Endodermal cell (in vitro differentiated cells): ENCODE data around the gene GLT1D1. TPM values are rescaled to one million over a fixed set of nuclear protein-coding genes. Genes with fewer than 3 reads are reported as not detected.
"Not testable (repeated sequence)": the region's sequence is repeated elsewhere in the genome, so short reads cannot be mapped to it uniquely, and the experiment has no call there.

Source experiments
- DNase-seq: peaks from one replicate; pipeline ENCODE4 v3.0.0-alpha.2; 2017
- H3K27ac ChIP-seq: 2 replicates; pipeline ENCODE4 v1.5.1; 2013; ENCODE audit warnings: mild to moderate bottlenecking, low read depth, low read length, moderate library complexity
- H3K27me3 ChIP-seq: 2 replicates; pipeline ENCODE4 v1.6.1; 2013; ENCODE audit warnings: mild to moderate bottlenecking, low read length, moderate library complexity; ENCODE audit not compliant: insufficient read depth, control insufficient read depth, poor library complexity, severe bottlenecking
- H3K36me3 ChIP-seq: 2 replicates; pipeline ENCODE4 v1.7.0; 2013; ENCODE audit warnings: mild to moderate bottlenecking, low read length, moderate library complexity; ENCODE audit not compliant: control insufficient read depth, insufficient read depth
- H3K4me1 ChIP-seq: one replicate; pipeline ENCODE4 v1.7.0; 2013; ENCODE audit warnings: low read length; ENCODE audit not compliant: control insufficient read depth, insufficient read depth
- H3K4me3 ChIP-seq: 2 replicates; pipeline ENCODE4 v1.5.1; 2013; ENCODE audit warnings: mild to moderate bottlenecking, low read length, moderate library complexity
- H3K9ac ChIP-seq: 2 replicates; pipeline ENCODE4 v1.6.1; 2013; ENCODE audit warnings: mild to moderate bottlenecking, low read length, moderate library complexity; ENCODE audit not compliant: poor library complexity, severe bottlenecking; ENCODE audit errors: extremely low read depth
- H3K9me3 ChIP-seq: 2 replicates; pipeline ENCODE4 v1.6.1; 2013; ENCODE audit warnings: mild to moderate bottlenecking, low read length, moderate library complexity; ENCODE audit not compliant: control insufficient read depth
- H3K27ac Mint-ChIP-seq: 2 replicates; pipeline ENCODE4 v1.8.0; 2020; ENCODE audit warnings: mixed read lengths
- H3K27me3 Mint-ChIP-seq: 2 replicates; pipeline ENCODE4 v1.8.0; 2021; ENCODE audit warnings: mild to moderate bottlenecking, mixed read lengths; ENCODE audit not compliant: insufficient read depth
- H3K36me3 Mint-ChIP-seq: 2 replicates; pipeline ENCODE4 v1.8.0; 2020; ENCODE audit warnings: low read depth, mixed read lengths
- H3K4me1 Mint-ChIP-seq: 2 replicates; pipeline ENCODE4 v1.8.0; 2020; ENCODE audit warnings: mixed read lengths
- H3K4me3 Mint-ChIP-seq: 2 replicates; pipeline ENCODE4 v1.8.0; 2020; ENCODE audit warnings: mild to moderate bottlenecking, moderate library complexity, mixed read lengths
- H3K9me3 Mint-ChIP-seq: 2 replicates; pipeline ENCODE4 v1.8.0; 2020; ENCODE audit warnings: mild to moderate bottlenecking, mixed read lengths
- CTCF ChIP-seq: fragments of 200-600 bp; sonication (generic); conservative IDR thresholded peaks from 2 replicates; pipeline ENCODE4 v1.5.0; 2021; ENCODE audit warnings: antibody characterized with exemption, mild to moderate bottlenecking
- WGBS, 2 experiments: methylation state at CpG; one replicate each; pipeline versions ENCODE4 v1.1.5 to v1.1.7; 2013; ENCODE audit warnings: missing lambda C conversion rate in 2 of 2, mixed read lengths in 1 of 2; ENCODE audit not compliant: insufficient coverage in 1 of 2, insufficient read length in 1 of 2; 5-methylcytosine and 5-hydroxymethylcytosine counted together
- total RNA-seq, 2 donors: library from RNA; stranded (reverse); fragmentation: NEBNext Ultra II Directional in 1 of 2; extraction: Animal tissue kit (Norgen Biotek cat#: 25700) in 1 of 2; gene quantifications; 2 replicates in 1 of 2; 3 replicates in 1 of 2; pipeline ENCODE4 v1.2.1, GENCODE V29; 2021

GLT1D1 gene
- total RNA-seq, 2 donors from 2014 or later, result 23.8 to 25.4 TPM

- Histone ChIP-seq H3K4me3 (no peak overlapping the region), H3K27me3 (no peaks in the 10 kb centered on the region), H3K9ac (no peak overlapping the region), H3K36me3 (no peaks in the 10 kb centered on the region), H3K27ac (no peak overlapping the region), H3K4me1 (no peaks in the 10 kb centered on the region), H3K9me3 (no peaks in the 10 kb centered on the region)
- Mint-ChIP-seq H3K4me1 (no peaks in the 10 kb centered on the region), H3K27me3 (no peaks in the 10 kb centered on the region), H3K36me3 (peaks cover 4% of the 10 kb centered on the region), H3K9me3 (peaks cover 2% of the 10 kb centered on the region), H3K4me3 (no peak overlapping the region), H3K27ac (no peak overlapping the region)
- DNase-seq, result no peak
- WGBS, 2 experiments, result 95 to 96% methylated on average over 10 of the region's 10 CpGs
- no peak for TF ChIP-seq CTCF
These were observed 19.9 kb upstream of the GLT1D1 start for GRCh38 chr12:128833418-128833817.

- WGBS, 2 experiments, result 82 to 91% methylated on average over 9 to 12 of the region's 12 CpGs
- not testable (repeated sequence) for H3K27me3 Mint-ChIP-seq, H3K36me3 ChIP-seq, H3K4me3 Mint-ChIP-seq, H3K4me1 Mint-ChIP-seq, DNase-seq, H3K4me3 ChIP-seq, H3K27ac ChIP-seq, H3K9me3 ChIP-seq, H3K9me3 Mint-ChIP-seq, H3K27ac Mint-ChIP-seq, H3K9ac ChIP-seq, H3K4me1 ChIP-seq, H3K27me3 ChIP-seq
- H3K36me3 Mint-ChIP-seq, result peaks cover 11% of the 10 kb centered on the region
These were observed 13.4 kb upstream of the GLT1D1 start for GRCh38 chr12:128839885-128840284.

- Histone ChIP-seq H3K4me3 (no peak overlapping the region), H3K9ac (no peak overlapping the region), H3K36me3 (no peaks in the 10 kb centered on the region), H3K4me1 (no peaks in the 10 kb centered on the region), H3K9me3 (peaks cover 5% of the 10 kb centered on the region), H3K27me3 (no peaks in the 10 kb centered on the region), H3K27ac (no peak overlapping the region)
- DNase-seq, result no peak
- H3K9me3 Mint-ChIP-seq, result no peaks in the 10 kb centered on the region
- TF ChIP-seq CTCF, result no peak
- H3K27me3 Mint-ChIP-seq, result no peaks in the 10 kb centered on the region
- no peak overlapping the region for H3K27ac Mint-ChIP-seq
- no peak overlapping the region for H3K4me3 Mint-ChIP-seq
- H3K36me3 Mint-ChIP-seq, result peaks cover 11% of the 10 kb centered on the region
- 76 to 82% methylated on average over 8 of the region's 8 CpGs for WGBS, 2 experiments
- H3K4me1 Mint-ChIP-seq, result no peaks in the 10 kb centered on the region
These were observed 12.3 kb upstream of the GLT1D1 start for GRCh38 chr12:128840862-128841468.

- Histone ChIP-seq H3K9me3 (peaks cover 5% of the 10 kb centered on the region), H3K27ac (no peak overlapping the region), H3K9ac (no peak overlapping the region), H3K27me3 (no peaks in the 10 kb centered on the region), H3K4me3 (no peak overlapping the region), H3K36me3 (no peaks in the 10 kb centered on the region), H3K4me1 (no peaks in the 10 kb centered on the region)
- Mint-ChIP-seq H3K9me3 (peaks cover 1% of the 10 kb centered on the region), H3K4me3 (no peak overlapping the region), H3K27ac (no peak overlapping the region), H3K4me1 (no peaks in the 10 kb centered on the region), H3K36me3 (peaks cover 17% of the 10 kb centered on the region), H3K27me3 (no peaks in the 10 kb centered on the region)
- no peak for DNase-seq
- TF ChIP-seq CTCF, result no peak
- 94 to 95% methylated on average over 7 to 11 of the region's 11 CpGs for WGBS, 2 experiments
These were observed 10.7 kb upstream of the GLT1D1 start for GRCh38 chr12:128842579-128842978.
